A549 (cell line): Measurements from ENCODE around the gene ARID5B. TPM values are rescaled to one million over a fixed set of nuclear protein-coding genes. Genes with fewer than 3 reads are reported as not detected.

Experiments used
- ATAC-seq, 2 experiments: fragments of 200-7000 bp in 1 of 2; fragments of >200 bp in 1 of 2; cut with Nextera tagmentation in 1 of 2; cut with Tn5 transposase in 1 of 2; 3 replicates each; pipeline versions ENCODE4 v1.8.0 to v1.9.1; 2018 to 2020; ENCODE audit warnings: mild to moderate bottlenecking in 1 of 2, moderate library complexity in 1 of 2
- CTCF ChIA-PET: fragments of 300-600 bp; sonication (Branson Sonifier 250); formaldehyde crosslinking; extraction: SDS; loops from one replicate; lab custom pipeline; 2021; ENCODE audit warnings: antibody characterized with exemption, inconsistent platforms; lab: Yijun Ruan, JAX
- POLR2A ChIA-PET: fragments of 350-600 bp; formaldehyde crosslinking; extraction: SDS; loops from one replicate; lab custom pipeline; 2021; ENCODE audit warnings: antibody characterized with exemption, inconsistent platforms; lab: Yijun Ruan, JAX
- DNase-seq, 2 experiments: peaks; one replicate each; pipeline versions ENCODE4 v3.0.0 to v3.0.0-alpha.2; 2011 to 2016; ENCODE audit warnings: low read depth in 1 of 2, low spot score in 1 of 2
- FAIRE-seq: peaks from 2 replicates; lab custom pipeline; 2011; peaks lifted over from hg19 to GRCh38; lab: Jason Lieb, UNC
- H3K27ac ChIP-seq, 2 experiments: fragments of >200 bp; sonication (Bioruptor Twin); formaldehyde crosslinking; 3 replicates each; pipeline ENCODE4 v1.5.1; 2016 to 2017
- H3K4me1 ChIP-seq: fragments of >200 bp; sonication (Bioruptor Twin); formaldehyde crosslinking; 3 replicates; pipeline ENCODE4 v1.6.1; 2016
- H3K4me2 ChIP-seq: fragments of >200 bp; sonication (Bioruptor Twin); formaldehyde crosslinking; 3 replicates; pipeline ENCODE4 v1.6.1; 2016
- H3K4me3 ChIP-seq: fragments of >200 bp; sonication (Bioruptor Twin); formaldehyde crosslinking; 3 replicates; pipeline ENCODE4 v1.5.1; 2016
- H3K9me3 ChIP-seq: fragments of >200 bp; sonication (Bioruptor Twin); formaldehyde crosslinking; 3 replicates; pipeline ENCODE4 v1.6.1; 2016
- BCL3 ChIP-seq: fragments of >200 bp; sonication (Bioruptor Twin); formaldehyde crosslinking; IDR thresholded peaks from 3 replicates; pipeline ENCODE4 v1.6.1; 2016
- CEBPB ChIP-seq, 2 experiments: fragments of >200 bp in 1 of 2; sonication (Bioruptor Twin) in 1 of 2; formaldehyde crosslinking in 1 of 2; IDR thresholded peaks; 2 replicates each; pipeline ENCODE4 v1.6.1; 2012 to 2016
- CTCF ChIP-seq: fragments of >200 bp; sonication (Bioruptor Twin); formaldehyde crosslinking; IDR thresholded peaks from 3 replicates; pipeline ENCODE4 v1.5.1; 2016
- E2F6 ChIP-seq: IDR thresholded peaks from 2 replicates; pipeline ENCODE4 v1.6.1; 2012; ENCODE audit warnings: low read depth, borderline replicate concordance
- ELK1 ChIP-seq: fragments of 150-350 bp; IDR thresholded peaks from 2 replicates; pipeline ENCODE4 v1.6.1; 2014; ENCODE audit warnings: low read depth, mild to moderate bottlenecking, low read length
- ESRRA ChIP-seq: fragments of 150-350 bp; IDR thresholded peaks from 2 replicates; pipeline ENCODE4 v1.6.1; 2014; ENCODE audit warnings: mild to moderate bottlenecking, low read length, borderline replicate concordance
- FOSL2 ChIP-seq, 2 experiments: fragments of 450-650 bp in 1 of 2; fragments of >200 bp in 1 of 2; sonication (Bioruptor Twin) in 1 of 2; formaldehyde crosslinking; IDR thresholded peaks; 2 replicates each; pipeline versions ENCODE4 v1.5.0 to v1.6.1; 2016 to 2020; ENCODE audit warnings: mild to moderate bottlenecking in 1 of 2, moderate library complexity in 1 of 2
- GATA3 ChIP-seq: IDR thresholded peaks from 2 replicates; pipeline ENCODE4 v1.6.1; 2012; ENCODE audit warnings: borderline replicate concordance
- HDAC2 ChIP-seq: fragments of 200-600 bp; sonication (generic); IDR thresholded peaks from 2 replicates; pipeline ENCODE4 v1.6.1; 2016
- HES2 ChIP-seq: fragments of >200 bp; sonication (Bioruptor Twin); formaldehyde crosslinking; IDR thresholded peaks from 2 replicates; pipeline ENCODE4 v1.6.1; 2016
- HEYL ChIP-seq: fragments of 250-450 bp; sonication (Bioruptor Pico); IDR thresholded peaks from 2 replicates; pipeline ENCODE4 v1.8.0; 2021; ENCODE audit warnings: mild to moderate bottlenecking, moderate library complexity
- KDM5A ChIP-seq: fragments of 200-600 bp; sonication (generic); IDR thresholded peaks from 2 replicates; pipeline ENCODE4 v1.6.1; 2016; ENCODE audit warnings: antibody characterized with exemption, mild to moderate bottlenecking
- MAFK ChIP-seq: fragments of 450-650 bp; IDR thresholded peaks from 2 replicates; pipeline ENCODE4 v1.6.1; 2014; ENCODE audit not compliant: partially characterized antibody
- MYC ChIP-seq: IDR thresholded peaks from 2 replicates; pipeline ENCODE4 v1.6.1; 2012; ENCODE audit warnings: mild to moderate bottlenecking, inconsistent platforms, low read length, improper control_type of control experiment, borderline replicate concordance
- NFE2L2 ChIP-seq: fragments of 150-350 bp; conservative IDR thresholded peaks from 2 replicates; pipeline ENCODE4 v1.6.1; 2014; ENCODE audit warnings: low read length
- PHF8 ChIP-seq: fragments of 200-600 bp; sonication (generic); IDR thresholded peaks from 2 replicates; pipeline ENCODE4 v1.6.1; 2016; ENCODE audit warnings: low read depth, mild to moderate bottlenecking, antibody characterized with exemption, moderate library complexity, borderline replicate concordance
- POLR2AphosphoS2 ChIP-seq: conservative IDR thresholded peaks from 2 replicates; pipeline ENCODE4 v1.6.1; 2012; ENCODE audit warnings: low read length, improper control_type of control experiment, inconsistent platforms
- RCOR1 ChIP-seq: fragments of 150-350 bp; IDR thresholded peaks from 2 replicates; pipeline ENCODE4 v1.6.1; 2014; ENCODE audit warnings: antibody characterized with exemption, low read length, low read depth
- SREBF2 ChIP-seq: fragments of 450-650 bp; IDR thresholded peaks from 2 replicates; pipeline ENCODE4 v1.6.1; 2014; ENCODE audit warnings: mild to moderate bottlenecking, moderate library complexity
- TFCP2L1 ChIP-seq: fragments of 250-450 bp; sonication (Bioruptor Pico); IDR thresholded peaks from 2 replicates; pipeline ENCODE4 v1.5.0; 2021; ENCODE audit warnings: mild to moderate bottlenecking
- ZC3H11A ChIP-seq: fragments of 450-650 bp; IDR thresholded peaks from 2 replicates; pipeline ENCODE4 v1.6.1; 2014; ENCODE audit warnings: antibody characterized with exemption, mild to moderate bottlenecking
- ZFP36 ChIP-seq: fragments of 450-650 bp; IDR thresholded peaks from 2 replicates; pipeline ENCODE4 v1.6.1; 2014; ENCODE audit warnings: borderline replicate concordance; ENCODE audit not compliant: partially characterized antibody
- WGBS: methylation state at CpG from one replicate; pipeline ENCODE4 v1.1.6; 2017; ENCODE audit errors: missing lambda C conversion rate; 5-methylcytosine and 5-hydroxymethylcytosine counted together
- polyA plus RNA-seq, 4 experiments: library from polyadenylated mRNA; depleted of rRNA in 3 of 4; stranded (reverse); fragments of >200 nt; fragmentation: RNase III in 1 of 4; extraction: RNeasy Plus Mini Kit Qiagen cat#74134 plus additional on column Dnase treatment in 1 of 4; gene quantifications; 2 replicates in 3 of 4; 3 replicates in 1 of 4; pipeline ENCODE4 v1.2.3, GENCODE V29; 2011 to 2017

Gene ARID5B
- polyA plus RNA-seq, 2 of the 4 experiments (the other 2 are of a cell fraction) = 0.75 to 1.6 TPM

- ChIA-PET CTCF (no interaction called here), POLR2A (no interaction called here)
- 72% methylated on average over 20 of the region's 20 CpGs for WGBS
- FAIRE-seq (no peak), ATAC-seq (no peak), DNase-seq (no peak)
- no peak overlapping the region for H3K4me2 ChIP-seq
- no peaks in the 10 kb centered on the region for H3K4me1 ChIP-seq
- TF ChIP-seq HES2 (no peak), SREBF2 (no peak), CEBPB (IDR thresholded peaks at IDR 0.05) (no peak), ESRRA (no peak), PHF8 (no peak), BCL3 (no peak), POLR2AphosphoS2 (no peak)
- no peak overlapping the region for H3K4me3 ChIP-seq
- H3K9me3 ChIP-seq = no peaks in the 10 kb centered on the region
- no peak overlapping the region for H3K27ac ChIP-seq
Observed at GRCh38 chr10:62000037-62000603, 98.6 kb downstream of the ARID5B start.

GRCh38 chr10:62000726-62001125, 99.2 kb downstream of the ARID5B start:
- Histone ChIP-seq H3K27ac (no peak overlapping the region), H3K4me1 (no peaks in the 10 kb centered on the region), H3K9me3 (no peaks in the 10 kb centered on the region), H3K4me3 (no peak overlapping the region), H3K4me2 (no peak overlapping the region)
- ChIA-PET POLR2A (no interaction called here), CTCF (no interaction called here)
- WGBS = 64% methylated on average over 7 of the region's 7 CpGs
- TF ChIP-seq POLR2AphosphoS2 (no peak), GATA3 (no peak), ZFP36 (no peak), FOSL2 (IDR thresholded peaks at IDR 0.05) (no peak), FOSL2 (CRISPR knock-in tag; IDR thresholded peaks at IDR 0.05) (no peak), HDAC2 (no peak), SREBF2 (no peak), ZC3H11A (no peak), HES2 (no peak), ELK1 (no peak), MAFK (no peak), KDM5A (no peak), ESRRA (no peak), RCOR1 (no peak), NFE2L2 (no peak), CTCF (no peak), MYC (no peak), BCL3 (no peak), TFCP2L1 (no peak), E2F6 (no peak), HEYL (CRISPR knock-in tag) (no peak)
- FAIRE-seq (no peak), ATAC-seq (no peak), DNase-seq (no peak)
